Activated naive CD8-positive, alpha-beta T cell treated with anti-CD3 and anti-CD28 coated beads, Interleukin-2, amount 50 U/mL, for 24 hours (primary cell): Measurements from ENCODE around the gene SAMSN1.
"Not testable (repeated sequence)": the region's sequence is repeated elsewhere in the genome, so short reads cannot be mapped to it uniquely, and the experiment has no call there.

Source experiments
- ATAC-seq: fragments of 150-1000 bp; cut with Tn5 transposase; one replicate; pipeline ENCODE4 v1.10.0; 2021
- DNase-seq: peaks from one replicate; pipeline ENCODE4 v3.0.0; 2021
- H3K27ac Mint-ChIP-seq: one replicate; pipeline ENCODE4 v1.8.0; 2021; ENCODE audit warnings: mild to moderate bottlenecking, mixed read lengths
- H3K27me3 Mint-ChIP-seq: one replicate; pipeline ENCODE4 v1.8.0; 2021; ENCODE audit warnings: mixed read lengths
- H3K36me3 Mint-ChIP-seq: one replicate; pipeline ENCODE4 v1.8.0; 2021; ENCODE audit warnings: low read depth, mixed read lengths
- H3K4me1 Mint-ChIP-seq: one replicate; pipeline ENCODE4 v1.8.0; 2021; ENCODE audit warnings: mixed read lengths
- H3K4me3 Mint-ChIP-seq: one replicate; pipeline ENCODE4 v1.8.0; 2021; ENCODE audit warnings: mild to moderate bottlenecking, moderate library complexity, mixed read lengths
- H3K9me3 Mint-ChIP-seq: one replicate; pipeline ENCODE4 v1.8.0; 2021; ENCODE audit warnings: mixed read lengths

The SAMSN1 gene

DNA sequence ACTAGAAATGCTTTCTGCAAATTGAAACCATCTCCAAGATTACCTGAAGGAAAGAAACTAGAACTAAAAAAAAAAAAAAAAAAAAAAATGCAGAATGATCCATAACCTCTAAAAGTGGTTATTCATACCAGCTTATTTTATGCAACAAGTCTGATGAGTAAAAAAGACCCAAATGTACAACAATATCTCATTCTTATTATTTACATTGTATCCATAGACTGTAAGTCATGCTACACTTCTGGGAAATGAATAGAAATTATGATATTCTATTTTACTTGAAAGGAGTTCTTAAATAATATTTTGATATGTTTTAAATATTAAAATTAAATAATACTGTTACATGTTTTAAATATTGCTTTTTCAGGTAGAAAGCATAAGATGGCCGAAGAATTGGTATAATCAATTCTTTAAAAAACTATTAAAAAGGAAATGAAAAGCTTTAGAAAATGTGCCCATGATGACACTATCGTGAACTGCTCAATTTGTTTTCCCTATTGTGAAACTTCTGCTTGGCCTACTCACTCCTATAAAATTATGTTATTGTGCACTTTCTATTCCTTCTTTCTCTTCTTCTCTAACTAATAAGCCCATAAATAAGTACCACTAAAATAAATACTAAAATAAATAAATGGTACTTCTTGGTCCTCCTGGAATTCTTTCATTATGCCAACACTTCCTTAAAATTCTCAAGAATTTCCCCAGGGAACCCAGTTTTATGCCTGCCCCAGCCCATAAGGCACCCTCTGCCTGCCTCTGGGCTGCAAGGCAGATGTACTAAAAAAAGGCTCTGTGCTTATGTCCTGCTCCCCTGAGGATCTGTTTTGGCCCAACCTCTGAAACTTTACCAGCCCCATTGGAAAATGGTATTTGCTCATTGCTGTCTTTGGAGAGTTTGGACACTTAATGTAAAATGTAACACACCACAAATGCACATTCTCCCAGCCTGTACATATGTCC lies 18.1 kb downstream of the SAMSN1 start:
- no peaks in the 10 kb centered on the region for H3K27me3 Mint-ChIP-seq
- H3K4me3 Mint-ChIP-seq: peak overlapping the region; percentile 79
- DNase-seq (no peak), ATAC-seq (peak; percentile 42)
- H3K9me3 Mint-ChIP-seq: no peaks in the 10 kb centered on the region
- H3K27ac Mint-ChIP-seq: peak overlapping the region; percentile 100
- H3K4me1 Mint-ChIP-seq: peaks cover 88% of the 10 kb centered on the region
- peaks cover 35% of the 10 kb centered on the region for H3K36me3 Mint-ChIP-seq

DNA sequence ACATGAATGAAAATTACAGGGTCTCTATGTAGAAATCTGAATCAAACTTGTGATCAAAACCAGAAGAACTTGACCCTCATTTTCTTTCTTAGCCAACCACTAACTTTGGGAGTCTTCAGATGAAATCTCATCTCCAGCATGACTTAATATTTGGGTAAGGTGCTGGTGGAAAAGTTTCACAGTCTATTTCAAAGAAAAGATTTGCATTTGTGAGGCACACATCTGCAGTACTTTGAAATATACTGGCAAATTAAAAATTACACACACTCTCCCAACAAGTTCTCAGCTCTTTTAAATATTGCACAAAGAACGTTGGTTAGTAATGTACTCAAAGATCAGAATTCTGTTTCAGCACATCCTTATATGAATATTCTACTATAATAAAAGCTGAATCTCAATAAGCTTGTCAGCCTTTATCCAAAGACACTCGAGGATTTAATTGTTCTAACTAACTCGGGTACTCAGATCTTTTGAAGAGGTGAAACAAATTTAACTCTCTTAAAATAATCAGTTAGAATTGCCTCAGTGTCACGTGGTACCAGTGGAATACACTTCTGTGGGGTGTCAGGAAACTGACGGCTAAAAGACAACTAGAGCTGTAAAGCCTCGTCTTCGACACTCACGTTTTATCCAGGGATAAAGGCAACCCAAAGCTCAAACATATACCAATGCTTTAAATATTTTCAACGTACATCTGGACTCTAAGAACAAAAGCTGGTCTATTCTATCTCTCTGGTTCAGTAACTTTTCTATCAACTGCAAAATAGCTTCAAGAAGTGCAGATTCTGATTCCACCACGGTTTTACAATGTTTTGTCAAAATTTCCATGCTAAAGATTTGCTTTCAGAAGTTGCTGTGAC lies 19.0 kb downstream of the SAMSN1 start:
- Mint-ChIP-seq H3K27ac (peak overlapping the region; percentile 100), H3K27me3 (no peaks in the 10 kb centered on the region), H3K9me3 (no peaks in the 10 kb centered on the region), H3K4me3 (peak overlapping the region; percentile 79), H3K4me1 (peaks cover 90% of the 10 kb centered on the region), H3K36me3 (peaks cover 33% of the 10 kb centered on the region)
- no peak for DNase-seq
- ATAC-seq: no peak

DNA sequence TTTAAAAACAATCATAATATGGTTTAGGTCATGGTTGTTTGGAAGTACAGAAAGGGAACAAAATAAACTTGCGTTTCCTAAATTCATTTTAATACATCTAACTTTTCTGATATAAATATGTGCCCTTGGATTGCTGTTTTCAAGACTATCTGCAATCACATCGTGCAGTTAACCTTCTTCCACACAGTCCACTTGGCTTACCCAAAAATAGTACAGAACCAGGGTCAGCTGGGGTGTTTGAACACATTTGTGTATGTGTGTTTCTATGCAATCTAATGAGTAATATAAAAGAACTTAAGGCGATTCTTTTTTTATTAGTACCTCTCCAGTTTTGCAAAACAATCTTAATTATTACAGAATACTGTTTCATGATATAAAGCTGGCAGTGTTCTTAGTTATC lies 19.9 kb downstream of the SAMSN1 start:
- Mint-ChIP-seq H3K27me3 (no peaks in the 10 kb centered on the region), H3K9me3 (no peaks in the 10 kb centered on the region), H3K36me3 (peaks cover 38% of the 10 kb centered on the region), H3K4me1 (peaks cover 89% of the 10 kb centered on the region), H3K27ac (peak overlapping the region; percentile 100), H3K4me3 (peak overlapping the region; percentile 79)
- no peak for DNase-seq
- ATAC-seq: no peak

DNA sequence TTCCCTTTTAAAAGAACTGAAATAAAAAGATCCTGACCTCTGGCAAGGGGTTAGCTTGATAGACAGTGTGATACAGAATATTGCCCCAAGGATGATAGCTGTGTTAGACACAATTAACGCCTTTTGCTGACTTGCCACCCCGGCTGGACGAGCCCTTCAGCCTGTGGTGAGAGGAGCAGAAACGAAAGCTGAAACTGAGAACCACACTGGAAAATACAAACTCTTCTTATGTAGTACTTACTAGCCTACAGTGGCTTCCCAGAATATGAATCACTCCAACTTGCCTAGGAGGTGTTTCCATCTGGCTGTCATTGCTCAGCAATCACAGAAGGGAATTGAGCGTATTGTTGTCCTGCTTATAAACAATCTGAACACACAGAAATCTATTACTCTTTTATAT lies 22.9 kb downstream of the SAMSN1 start:
- Mint-ChIP-seq H3K36me3 (peaks cover 36% of the 10 kb centered on the region), H3K4me1 (peaks cover 69% of the 10 kb centered on the region), H3K27ac (peak overlapping the region; percentile 90), H3K9me3 (no peaks in the 10 kb centered on the region), H3K4me3 (peak overlapping the region; percentile 53), H3K27me3 (no peaks in the 10 kb centered on the region)
- DNase-seq (peak; percentile 60), ATAC-seq (peak; percentile 92)

DNA sequence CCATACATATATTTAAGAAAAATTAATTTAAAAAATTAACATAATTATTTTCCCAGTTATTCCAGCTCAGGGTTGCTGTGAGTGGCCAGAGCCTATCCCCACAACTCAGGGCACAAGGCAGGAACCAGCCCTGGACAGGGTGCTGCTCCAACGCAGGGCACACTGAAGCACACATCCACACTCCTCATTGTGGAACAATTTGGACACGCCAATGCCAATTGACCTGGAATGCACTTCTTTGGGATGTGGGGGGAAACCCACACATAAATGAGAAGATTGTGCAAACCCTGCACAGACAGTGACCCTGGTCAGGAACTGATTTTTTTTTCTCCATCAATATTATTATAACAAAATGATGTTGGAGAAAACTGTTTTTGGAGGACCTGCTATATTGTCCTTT lies 23.4 kb downstream of the SAMSN1 start:
- no peaks in the 10 kb centered on the region for H3K9me3 Mint-ChIP-seq
- ATAC-seq (no peak), DNase-seq (no peak)
- H3K4me3 Mint-ChIP-seq: no peak overlapping the region
- H3K4me1 Mint-ChIP-seq: peaks cover 71% of the 10 kb centered on the region
- H3K36me3 Mint-ChIP-seq: peaks cover 41% of the 10 kb centered on the region
- H3K27me3 Mint-ChIP-seq: no peaks in the 10 kb centered on the region
- H3K27ac Mint-ChIP-seq: peak overlapping the region; percentile 90

DNA sequence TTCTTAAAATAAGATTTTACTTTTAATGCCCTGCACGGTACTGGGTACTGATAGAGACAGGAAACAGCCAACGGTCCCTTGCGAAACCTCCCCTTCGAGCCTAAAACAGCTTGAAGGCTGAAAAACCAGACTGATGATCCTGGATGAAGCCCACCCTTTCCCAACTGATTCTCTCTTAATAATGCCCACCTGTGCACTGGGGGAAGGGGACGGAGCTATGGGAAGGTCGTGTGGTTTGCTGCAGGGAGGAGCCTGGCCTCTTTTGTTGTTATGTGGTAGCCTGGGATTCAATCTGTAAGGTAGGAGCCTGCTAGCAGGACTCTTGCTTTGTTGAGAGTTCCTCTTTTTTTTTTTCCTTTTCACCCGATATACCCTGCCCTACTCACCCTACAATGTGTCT lies 25.6 kb downstream of the SAMSN1 start:
- H3K36me3 Mint-ChIP-seq: peaks cover 55% of the 10 kb centered on the region
- ATAC-seq (no peak), DNase-seq (no peak)
- H3K4me3 Mint-ChIP-seq: peak overlapping the region; percentile 37
- H3K27me3 Mint-ChIP-seq: no peaks in the 10 kb centered on the region
- H3K9me3 Mint-ChIP-seq: no peaks in the 10 kb centered on the region
- H3K4me1 Mint-ChIP-seq: peaks cover 54% of the 10 kb centered on the region
- H3K27ac Mint-ChIP-seq: peak overlapping the region; percentile 54

DNA sequence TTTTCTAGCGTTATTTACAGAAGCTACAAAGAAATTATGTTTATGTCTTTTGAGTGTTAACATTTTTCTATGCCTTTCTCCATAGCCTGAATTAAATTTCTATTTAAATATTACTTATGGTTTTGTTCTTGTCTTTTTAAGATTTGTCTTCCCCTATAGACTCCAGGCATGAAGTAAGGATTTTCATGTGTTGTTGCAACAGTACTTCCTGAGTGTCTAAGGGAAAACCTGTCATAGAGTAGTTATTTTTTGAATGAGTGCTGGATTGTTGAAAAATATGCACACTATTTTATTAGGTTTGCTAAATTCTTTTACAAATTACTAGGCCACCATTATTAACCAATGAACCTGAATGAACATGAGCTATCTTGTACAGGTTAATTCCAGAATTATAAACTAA lies 27.1 kb downstream of the SAMSN1 start:
- Mint-ChIP-seq H3K9me3 (no peaks in the 10 kb centered on the region), H3K27ac (no peak overlapping the region), H3K4me1 (peaks cover 50% of the 10 kb centered on the region), H3K4me3 (no peak overlapping the region), H3K27me3 (no peaks in the 10 kb centered on the region), H3K36me3 (peaks cover 62% of the 10 kb centered on the region)
- DNase-seq (no peak), ATAC-seq (no peak)

DNA sequence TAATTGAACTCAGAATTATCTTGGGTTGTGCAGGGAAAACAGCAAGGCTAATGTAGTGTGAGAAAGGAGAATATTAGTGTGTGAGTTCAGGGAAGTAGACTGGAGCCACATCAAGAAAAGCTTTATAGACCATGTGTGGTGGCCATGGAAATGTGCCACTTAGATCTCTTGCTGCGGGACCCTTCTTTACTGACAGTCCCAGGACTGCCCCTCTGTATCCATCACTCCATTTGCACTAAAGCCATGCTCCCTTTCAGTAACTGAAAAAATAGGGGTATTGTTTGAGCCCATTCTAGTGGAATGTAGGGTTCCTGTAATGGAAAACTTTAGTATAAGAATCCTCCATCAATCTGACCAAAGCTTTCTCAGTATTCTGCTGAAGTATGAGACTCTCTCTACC lies 32.3 kb downstream of the SAMSN1 start:
- H3K4me1 Mint-ChIP-seq: peaks cover 25% of the 10 kb centered on the region
- no peak overlapping the region for H3K4me3 Mint-ChIP-seq
- H3K36me3 Mint-ChIP-seq: peaks cover 78% of the 10 kb centered on the region
- H3K9me3 Mint-ChIP-seq: peaks cover 3% of the 10 kb centered on the region
- H3K27me3 Mint-ChIP-seq: no peaks in the 10 kb centered on the region
- DNase-seq (no peak), ATAC-seq (no peak)
- peak overlapping the region; percentile 3 for H3K27ac Mint-ChIP-seq

DNA sequence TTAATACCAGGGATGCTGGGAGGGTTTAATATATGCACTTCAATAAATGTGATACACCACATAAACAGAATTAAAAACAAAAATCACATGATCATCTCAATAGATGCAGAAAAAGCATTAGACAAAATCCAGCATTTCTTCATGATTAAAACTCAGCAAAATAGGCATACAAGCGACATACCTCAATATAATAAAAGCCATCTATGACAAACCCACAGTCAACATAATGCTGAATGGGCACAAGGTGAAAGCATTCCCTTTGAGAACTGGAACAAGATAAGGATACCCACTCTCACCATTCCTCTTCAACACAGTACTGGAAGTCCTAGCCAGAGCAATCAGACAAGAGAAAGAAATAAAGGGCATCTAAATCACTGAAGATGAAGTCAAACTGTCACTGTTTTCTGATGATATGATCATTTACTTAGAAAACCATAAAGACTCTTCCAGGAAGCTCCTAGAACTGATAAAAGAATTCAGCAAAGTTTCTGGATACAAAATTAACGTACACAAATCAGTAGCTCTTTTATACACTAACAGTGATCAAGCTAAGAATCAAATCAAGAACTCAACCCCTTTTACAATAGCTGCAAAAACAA lies 39.2 kb downstream of the SAMSN1 start:
- not testable (repeated sequence) for DNase-seq, H3K4me3 Mint-ChIP-seq, ATAC-seq, H3K27me3 Mint-ChIP-seq, H3K9me3 Mint-ChIP-seq
- Mint-ChIP-seq H3K4me1 (peaks cover 28% of the 10 kb centered on the region), H3K27ac (peak overlapping the region; percentile 42), H3K36me3 (peaks cover 93% of the 10 kb centered on the region)

DNA sequence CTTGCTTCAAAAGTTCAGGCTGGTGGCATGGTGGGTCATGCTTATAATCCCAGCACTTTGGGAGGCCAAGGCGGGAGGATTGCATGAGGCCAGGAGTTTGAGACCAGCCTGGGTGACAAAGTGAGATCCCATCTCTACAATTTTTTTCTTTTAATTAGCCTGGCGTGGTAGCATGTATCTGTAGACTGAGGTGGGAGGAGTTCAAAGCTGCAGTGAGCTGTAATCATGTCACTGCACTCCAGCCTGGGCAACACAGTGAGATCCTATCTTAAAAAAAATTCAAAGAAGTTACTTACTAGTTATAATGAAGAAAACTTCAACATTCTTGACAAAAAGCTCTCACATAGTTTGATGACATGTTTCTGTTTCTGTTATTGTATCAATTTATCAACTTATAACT lies 45.2 kb downstream of the SAMSN1 start:
- peaks cover 6% of the 10 kb centered on the region for H3K4me1 Mint-ChIP-seq
- no peak overlapping the region for H3K27ac Mint-ChIP-seq
- peaks cover 88% of the 10 kb centered on the region for H3K36me3 Mint-ChIP-seq

DNA sequence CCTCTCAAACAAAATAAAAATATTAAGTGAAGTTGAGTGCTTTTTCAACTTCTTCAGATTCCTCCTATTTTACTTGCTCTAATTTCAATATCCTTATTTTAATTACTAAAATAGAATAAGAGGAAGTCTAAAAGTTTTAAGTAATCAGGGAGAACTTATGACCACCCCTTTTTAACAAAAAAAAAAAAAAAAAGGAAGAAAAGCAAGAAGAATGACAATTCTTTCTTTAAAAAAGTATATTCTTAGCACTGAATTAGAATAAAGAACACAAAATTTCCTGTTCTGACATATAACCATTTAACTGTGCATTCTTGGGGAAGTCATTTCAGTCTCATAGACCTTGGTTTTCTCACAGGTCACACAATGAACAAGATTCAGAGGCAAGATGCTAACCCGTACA lies 46.8 kb downstream of the SAMSN1 start:
- no peak overlapping the region for H3K4me3 Mint-ChIP-seq
- no peak for DNase-seq
- no peaks in the 10 kb centered on the region for H3K4me1 Mint-ChIP-seq
- no peak for ATAC-seq
- H3K27ac Mint-ChIP-seq: no peak overlapping the region
- peaks cover 6% of the 10 kb centered on the region for H3K9me3 Mint-ChIP-seq
- peaks cover 87% of the 10 kb centered on the region for H3K36me3 Mint-ChIP-seq
- no peaks in the 10 kb centered on the region for H3K27me3 Mint-ChIP-seq

More for the DNA sequence above, 45.2 kb downstream of the SAMSN1 start:
- DNase-seq (no peak), ATAC-seq (no peak)
- Mint-ChIP-seq H3K9me3 (no peaks in the 10 kb centered on the region), H3K4me3 (no peak overlapping the region), H3K27me3 (no peaks in the 10 kb centered on the region)

DNA sequence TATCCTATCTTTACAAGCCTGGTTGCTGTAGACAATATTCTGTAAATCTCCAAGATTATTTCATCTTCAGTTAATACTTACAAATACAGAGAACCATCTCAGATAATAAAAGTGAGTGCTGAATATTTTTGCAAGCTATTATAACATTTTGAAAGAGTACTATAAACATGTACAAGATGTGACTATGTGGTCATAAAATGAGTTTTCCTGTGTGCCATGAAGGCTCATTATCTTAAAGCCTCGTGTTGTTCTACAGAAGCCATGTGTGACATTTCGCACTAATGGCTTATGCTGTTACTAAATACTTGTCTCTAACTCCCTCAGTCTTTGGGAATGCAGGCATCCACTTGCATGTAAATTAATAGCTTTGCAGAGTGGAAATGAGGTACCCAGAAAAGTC lies 48.3 kb downstream of the SAMSN1 start:
- no peak for ATAC-seq
- no peak overlapping the region for H3K4me3 Mint-ChIP-seq
- no peaks in the 10 kb centered on the region for H3K27me3 Mint-ChIP-seq
- H3K4me1 Mint-ChIP-seq: peaks cover 5% of the 10 kb centered on the region
- peaks cover 12% of the 10 kb centered on the region for H3K9me3 Mint-ChIP-seq
- H3K36me3 Mint-ChIP-seq: peaks cover 88% of the 10 kb centered on the region
- no peak for DNase-seq
- no peak overlapping the region for H3K27ac Mint-ChIP-seq

DNA sequence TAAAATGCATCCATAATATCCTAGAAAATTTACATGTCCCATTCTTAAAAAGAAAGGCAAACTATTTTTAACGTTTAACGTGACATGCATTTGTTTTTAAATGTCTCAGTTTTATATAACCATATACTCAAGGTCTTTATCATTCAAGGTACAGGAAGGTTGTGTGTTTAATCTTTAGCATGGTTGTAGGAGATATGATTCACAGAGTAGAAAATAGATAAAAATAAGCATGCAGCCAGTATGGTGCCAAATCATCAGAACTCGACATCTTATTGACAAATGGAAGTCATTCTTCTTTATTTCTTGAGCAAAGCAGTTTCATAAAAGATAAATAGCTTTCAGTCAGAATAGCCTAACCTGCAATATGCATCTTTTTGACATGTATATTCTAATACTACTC lies 51.0 kb downstream of the SAMSN1 start:
- DNase-seq (no peak), ATAC-seq (no peak)
- H3K9me3 Mint-ChIP-seq: peaks cover 12% of the 10 kb centered on the region
- H3K27me3 Mint-ChIP-seq: no peaks in the 10 kb centered on the region
- no peak overlapping the region for H3K4me3 Mint-ChIP-seq
- peaks cover 73% of the 10 kb centered on the region for H3K36me3 Mint-ChIP-seq
- peak overlapping the region; percentile 34 for H3K27ac Mint-ChIP-seq
- H3K4me1 Mint-ChIP-seq: peaks cover 15% of the 10 kb centered on the region

DNA sequence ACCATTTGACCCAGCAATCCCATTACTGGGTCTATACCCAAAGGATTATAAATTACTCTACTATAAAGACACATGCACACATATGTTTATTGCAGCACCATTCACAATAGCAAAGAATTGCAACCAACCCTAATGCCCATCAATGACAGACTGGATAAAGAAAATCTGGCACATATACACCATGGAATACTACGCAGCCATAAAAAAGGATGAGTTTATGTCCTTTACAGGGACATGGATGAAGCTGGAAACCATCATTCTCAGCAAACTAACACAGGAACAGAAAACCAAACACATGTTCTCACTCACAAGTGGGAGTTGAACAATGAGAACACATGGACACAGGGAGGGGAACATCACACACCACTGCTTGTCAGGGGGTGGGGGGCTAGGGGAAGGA lies 51.9 kb downstream of the SAMSN1 start:
- Mint-ChIP-seq H3K36me3 (peaks cover 68% of the 10 kb centered on the region), H3K27ac (peak overlapping the region; percentile 14), H3K4me1 (peaks cover 17% of the 10 kb centered on the region), H3K9me3 (peaks cover 12% of the 10 kb centered on the region)
- not testable (repeated sequence) for DNase-seq, ATAC-seq, H3K27me3 Mint-ChIP-seq, H3K4me3 Mint-ChIP-seq
